Measurements from ENCODE around the gene KRTAP12-3.
"Not testable (repeated sequence)": the region's sequence is repeated elsewhere in the genome, so short reads cannot be mapped to it uniquely, and the experiment has no call there.

KRTAP12-3 gene

DNA sequence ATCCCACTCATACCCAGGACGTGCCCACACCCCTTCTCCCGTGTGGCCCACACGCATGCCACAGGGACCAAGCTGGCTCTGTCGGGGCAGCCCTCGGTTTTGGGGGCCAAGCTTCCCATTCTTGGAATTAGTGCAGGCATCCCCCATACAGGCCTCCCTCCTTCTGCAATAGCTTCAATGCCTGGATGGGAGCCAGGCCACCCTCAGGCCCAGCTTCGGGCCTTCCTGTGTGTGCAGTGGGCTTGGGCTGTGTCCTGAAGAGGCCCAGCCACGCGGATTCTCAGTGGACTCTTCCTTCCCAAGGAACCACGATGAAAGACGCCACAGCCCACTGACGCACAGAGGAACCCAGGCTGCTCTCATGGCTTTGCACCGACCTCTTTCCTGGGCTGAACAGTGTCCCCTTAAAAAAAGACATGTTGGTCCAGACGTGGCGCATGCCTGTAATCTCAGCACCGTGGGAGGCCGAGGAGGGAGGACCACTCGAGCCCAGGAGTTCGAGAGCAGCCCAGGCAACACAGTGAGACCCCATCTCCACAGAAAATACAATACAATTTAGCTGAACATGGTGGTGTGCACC is 8.1 kb upstream of the KRTAP12-3 start:
- FAIRE-seq (no peak), DNase-seq (ENCODE audit: extremely low spot score, insufficient read length, low read depth) (no peak)

- FAIRE-seq: no peak
- no peak for DNase-seq (ENCODE audit: extremely low spot score, insufficient read length, low read depth)
Observed at GRCh38 chr21:44650265-44650972, 7.3 kb upstream of the KRTAP12-3 start.

- FAIRE-seq: no peak
- DNase-seq (ENCODE audit: extremely low spot score, insufficient read length, low read depth): no peak
Observed at GRCh38 chr21:44650973-44651675, 6.6 kb upstream of the KRTAP12-3 start.

GRCh38 chr21:44653123-44653522 is 4.6 kb upstream of the KRTAP12-3 start:
- FAIRE-seq (no peak), DNase-seq (ENCODE audit: extremely low spot score, insufficient read length, low read depth) (no peak)

DNA sequence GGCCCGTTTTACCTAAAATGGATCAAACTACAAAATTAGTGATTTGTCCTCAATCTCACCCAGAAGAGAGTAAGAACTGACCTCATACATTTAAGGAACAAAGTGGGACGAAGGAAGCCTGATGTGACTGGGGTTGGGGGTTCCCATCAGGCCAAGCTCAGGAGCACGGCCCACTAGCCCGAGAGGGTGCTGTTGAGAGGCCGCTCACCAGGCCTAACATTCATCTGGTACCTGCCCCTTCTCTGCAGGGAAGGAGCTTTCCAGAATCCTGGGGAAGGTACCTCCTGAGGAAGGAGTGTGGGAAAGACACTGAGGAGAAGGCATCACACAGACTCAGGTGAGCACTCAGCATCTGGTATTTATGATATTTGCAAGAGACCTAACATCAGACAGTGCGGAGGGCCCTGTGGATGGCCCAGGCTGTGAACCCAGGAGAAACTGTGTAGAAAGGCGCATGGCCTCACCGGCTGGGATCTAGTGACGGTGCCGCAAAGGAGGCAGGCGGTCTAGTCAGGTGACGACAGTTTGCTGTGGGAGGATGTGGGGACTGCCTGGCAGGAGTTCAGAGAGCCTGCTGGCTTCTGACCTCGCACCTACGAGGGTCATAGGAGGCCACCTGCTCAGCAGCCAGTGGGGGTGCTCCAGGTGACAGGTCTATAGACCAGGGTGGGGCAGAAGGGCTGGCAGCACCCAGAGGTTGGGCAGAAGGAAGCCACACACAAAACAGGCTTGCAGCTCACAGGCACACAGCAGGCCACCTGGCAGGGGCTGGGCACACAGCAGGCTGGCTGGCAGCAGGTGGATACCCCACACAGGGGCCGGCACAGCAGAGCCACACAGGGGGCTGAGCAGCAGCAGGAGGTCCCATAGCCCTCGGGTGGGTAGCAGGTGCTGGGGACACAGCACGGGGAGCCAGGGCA is 3.8 kb upstream of the KRTAP12-3 start:
- FAIRE-seq (no peak), DNase-seq (ENCODE audit: extremely low spot score, insufficient read length, low read depth) (no peak)

- no peak for FAIRE-seq
- DNase-seq (ENCODE audit: extremely low spot score, insufficient read length, low read depth): no peak
Observed at GRCh38 chr21:44654576-44655175, 3.1 kb upstream of the KRTAP12-3 start, which contains the start of gene KRTAP12-4. TSS of gene KRTAP12-4 (minus strand) at chr21:44654659. CDS start at chr21:44654614, 45 bp downstream.

GRCh38 chr21:44656868-44657267 is 864 bp upstream of the KRTAP12-3 start:
- no peak for FAIRE-seq

DNA sequence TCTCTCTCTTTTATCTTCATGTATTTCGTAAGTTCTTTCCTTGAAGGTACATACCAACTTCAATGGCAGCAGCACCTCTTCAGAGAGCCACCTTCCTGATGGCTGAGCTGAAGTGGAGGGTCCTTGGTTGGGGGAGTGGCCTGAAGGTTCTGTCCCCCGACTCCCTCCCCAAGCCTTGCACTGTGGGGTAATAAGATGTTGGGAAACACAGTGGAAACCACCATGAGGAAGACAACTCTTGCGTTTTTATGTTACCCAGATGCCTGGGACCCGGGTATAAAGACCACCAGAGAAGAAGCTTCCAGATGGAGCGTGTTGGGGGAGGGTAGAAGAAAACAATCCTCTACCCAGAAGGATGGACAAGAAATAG is 794 bp downstream of the KRTAP12-3 start:
- FAIRE-seq (no peak), DNase-seq (ENCODE audit: extremely low spot score, insufficient read length, low read depth) (no peak)

More at GRCh38 chr21:44656868-44657267, 864 bp upstream of the KRTAP12-3 start:
- DNase-seq (ENCODE audit: extremely low spot score, insufficient read length, low read depth): no peak

DNA sequence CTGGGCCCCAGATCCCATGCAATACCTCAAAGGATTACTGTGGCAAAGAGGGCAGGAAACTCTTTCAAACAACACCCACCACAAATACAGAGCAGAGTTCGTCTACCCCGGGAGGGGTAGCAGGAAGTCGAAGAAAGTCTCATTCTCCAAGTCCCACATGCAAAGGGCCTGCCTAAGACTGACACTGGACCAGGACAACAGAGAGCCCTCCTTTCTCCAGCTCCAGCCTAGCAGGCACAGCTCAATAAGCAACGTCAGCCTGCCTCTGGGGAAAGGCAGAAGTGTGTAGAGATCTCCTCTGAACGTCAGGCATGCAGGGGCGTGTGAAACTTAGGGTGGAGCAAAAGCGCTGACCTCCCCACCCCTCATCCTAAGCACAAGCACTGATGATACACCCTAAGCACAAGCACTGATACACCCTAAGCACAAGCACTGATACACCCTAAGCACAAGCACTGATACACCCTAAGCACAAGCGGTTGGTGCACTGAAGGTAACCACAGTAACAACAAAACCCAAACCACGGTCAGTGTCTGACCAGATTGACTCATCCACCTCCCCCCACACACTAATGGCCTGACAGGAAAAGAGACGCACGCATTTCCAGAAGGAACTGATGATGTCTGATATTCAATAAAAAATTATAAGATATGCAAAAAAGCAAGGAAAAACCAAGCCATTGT is 1.3 kb downstream of the KRTAP12-3 start:
- DNase-seq (ENCODE audit: extremely low spot score, insufficient read length, low read depth): no peak

DNA sequence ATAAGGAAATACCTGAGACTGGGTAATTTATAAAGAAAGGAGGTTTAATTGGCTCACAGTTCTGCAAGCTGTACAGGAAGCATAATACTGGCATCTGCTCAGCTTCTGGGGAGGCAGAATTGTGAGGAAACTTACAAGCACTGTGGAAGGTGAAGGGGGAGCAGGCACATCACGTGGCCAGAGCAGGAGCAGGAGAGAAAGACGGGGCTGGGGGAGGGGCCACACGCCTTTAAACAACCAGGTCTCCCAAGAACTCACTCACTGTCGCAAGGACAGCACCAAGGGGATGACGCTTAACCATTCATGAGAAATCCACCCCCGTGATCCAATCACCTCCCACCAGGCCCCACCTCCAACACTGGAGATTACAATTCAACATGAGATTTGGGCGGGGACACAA is 3.8 kb downstream of the KRTAP12-3 start:
- FAIRE-seq: not testable (repeated sequence)

More for the DNA sequence above, 1.3 kb downstream of the KRTAP12-3 start:
- FAIRE-seq: no peak

DNA sequence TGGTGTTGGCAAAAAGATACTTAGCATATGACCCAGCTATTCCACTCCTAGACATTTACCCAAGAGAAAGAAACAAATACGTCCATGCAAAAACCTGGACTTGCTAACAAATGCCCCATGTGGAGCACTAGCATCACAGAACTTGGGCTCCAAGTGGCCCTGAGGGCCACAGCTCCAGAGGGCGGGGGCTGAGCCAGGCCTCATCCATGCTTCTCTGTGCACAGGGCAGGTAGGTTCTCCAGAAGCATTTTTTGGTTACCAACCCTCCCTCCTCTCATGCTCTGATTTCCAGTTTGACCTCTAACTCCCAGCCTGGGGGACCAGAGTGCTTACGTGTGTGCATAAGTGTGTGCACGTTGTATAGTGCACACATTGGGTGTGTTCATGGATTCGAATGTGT is 7.0 kb downstream of the KRTAP12-3 start:
- FAIRE-seq (no peak), DNase-seq (ENCODE audit: extremely low spot score, insufficient read length, low read depth) (no peak)

More for the DNA sequence above, 3.8 kb downstream of the KRTAP12-3 start:
- not testable (repeated sequence) for DNase-seq (ENCODE audit: extremely low spot score, insufficient read length, low read depth)

GRCh38 chr21:44666401-44667320 is 8.9 kb downstream of the KRTAP12-3 start, which contains the start of gene KRTAP12-2:
TSS of gene KRTAP12-2 (minus strand) at chr21:44666927. CDS start at chr21:44666886, 41 bp downstream.
- no peak for FAIRE-seq
- no peak for DNase-seq (ENCODE audit: extremely low spot score, insufficient read length, low read depth)

DNA sequence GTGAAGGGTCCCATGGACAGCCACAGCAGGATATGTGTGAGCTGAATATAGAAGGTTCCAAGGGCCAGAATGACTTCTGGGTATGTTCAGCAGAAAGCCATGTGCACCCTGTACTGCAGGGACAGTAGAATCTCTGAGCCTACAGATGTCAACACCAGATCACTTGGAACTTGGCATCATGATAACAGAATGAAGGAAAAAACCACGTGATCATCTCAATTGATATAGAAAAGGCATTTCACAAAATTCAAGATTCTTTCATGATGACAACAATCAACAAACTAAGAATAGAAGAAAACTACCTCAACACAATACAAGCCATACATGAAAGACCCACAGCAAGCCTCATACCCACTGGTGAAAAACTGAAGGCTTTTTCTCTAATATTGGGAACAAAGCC is 9.9 kb downstream of the KRTAP12-3 start:
- DNase-seq (ENCODE audit: extremely low spot score, insufficient read length, low read depth): no peak
- no peak for FAIRE-seq

DNA sequence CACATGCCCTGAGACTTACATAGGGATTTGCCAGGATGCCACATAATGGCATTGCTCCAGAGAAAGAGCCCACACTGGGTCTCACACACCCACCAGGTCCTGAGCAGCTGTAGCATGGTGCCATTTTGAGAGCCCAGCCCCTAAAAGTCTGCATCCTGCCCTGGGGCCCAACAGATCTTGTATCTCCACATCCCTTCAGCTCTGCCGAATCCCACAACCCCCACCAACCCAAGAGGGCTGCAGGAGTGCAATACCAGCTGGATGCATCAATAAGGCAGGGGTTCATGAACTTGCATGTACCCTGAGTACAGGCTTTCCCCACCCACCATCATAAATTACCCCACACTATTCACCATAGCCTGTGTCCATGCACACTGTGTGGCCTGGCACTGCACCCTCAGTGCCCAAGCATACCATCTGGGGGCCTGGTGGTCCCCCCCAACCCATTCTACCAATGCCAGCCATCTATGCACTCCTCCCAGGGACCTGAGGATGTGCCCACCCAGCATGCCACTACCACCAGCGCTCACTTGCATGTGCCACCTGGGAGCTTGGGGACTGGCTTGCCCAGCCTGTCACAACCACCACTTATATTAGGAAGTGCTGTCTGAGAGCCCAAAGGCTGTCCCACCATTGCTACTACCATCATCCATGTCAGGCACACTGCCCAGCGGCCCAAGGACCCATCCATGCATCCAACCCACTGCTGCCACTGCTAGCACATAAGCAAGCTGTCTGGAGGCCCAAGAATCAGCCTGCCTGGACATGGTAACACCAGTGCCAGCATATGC is 13.1 kb downstream of the KRTAP12-3 start:
- FAIRE-seq (no peak), DNase-seq (ENCODE audit: extremely low spot score, insufficient read length, low read depth) (no peak)

DNA sequence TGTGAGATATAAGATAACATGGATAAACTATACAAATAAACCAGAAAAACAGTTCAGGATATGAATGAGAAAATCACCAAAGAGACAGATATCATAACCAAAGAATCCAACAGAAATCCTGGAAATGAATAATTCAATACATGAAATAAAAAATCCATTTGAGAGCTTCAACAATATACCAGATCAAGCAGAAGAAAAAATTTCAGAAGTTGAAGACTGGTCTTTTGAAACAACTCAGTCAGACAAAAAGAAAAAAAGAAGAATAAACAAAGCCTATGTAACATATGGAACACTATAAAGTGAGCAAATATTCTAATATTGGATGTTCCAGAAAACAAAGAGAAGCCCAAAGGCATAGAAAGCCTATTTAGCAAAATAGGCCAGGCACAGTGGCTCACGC is 14.2 kb downstream of the KRTAP12-3 start:
- FAIRE-seq (no peak), DNase-seq (ENCODE audit: extremely low spot score, insufficient read length, low read depth) (no peak)

- no peak for DNase-seq (ENCODE audit: extremely low spot score, insufficient read length, low read depth)
- no peak for FAIRE-seq
Observed at GRCh38 chr21:44677881-44678280, 20.1 kb downstream of the KRTAP12-3 start.

DNA sequence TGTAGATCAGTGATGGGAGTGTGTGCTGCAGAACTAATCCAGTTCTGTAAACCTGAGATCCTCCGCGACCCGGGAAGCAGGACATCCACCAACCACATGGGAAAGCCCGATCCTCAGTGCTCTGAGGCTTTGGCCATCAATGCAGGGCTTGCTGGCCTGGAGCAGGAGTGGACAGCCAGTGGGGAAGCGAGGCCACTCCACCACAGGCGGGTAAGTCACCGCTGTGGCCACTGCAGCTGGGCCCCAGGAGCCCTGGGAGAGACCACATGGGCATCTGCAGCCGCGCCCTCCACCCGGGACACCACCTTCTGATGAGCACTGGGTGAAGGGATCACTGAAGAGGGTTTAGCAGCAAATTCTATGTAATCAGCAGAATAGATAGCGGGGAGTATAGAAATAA is 23.4 kb downstream of the KRTAP12-3 start:
- FAIRE-seq: no peak
- DNase-seq (ENCODE audit: extremely low spot score, insufficient read length, low read depth): no peak
